ENCODE results near the gene BRD1. TPM values are rescaled to one million over a fixed set of nuclear protein-coding genes. Genes with fewer than 3 reads are reported as not detected.
A peak's percentile ranks its signal among the peaks of the same experiment; 100 is the strongest.

BRD1 gene
- total and polyA plus RNA-seq, 9 of the 15 experiments (the other 6 are each of a cell fraction or from before 2014, with no cell fraction given) = 0.42 to 17.6 (median 5.5) TPM

DNA sequence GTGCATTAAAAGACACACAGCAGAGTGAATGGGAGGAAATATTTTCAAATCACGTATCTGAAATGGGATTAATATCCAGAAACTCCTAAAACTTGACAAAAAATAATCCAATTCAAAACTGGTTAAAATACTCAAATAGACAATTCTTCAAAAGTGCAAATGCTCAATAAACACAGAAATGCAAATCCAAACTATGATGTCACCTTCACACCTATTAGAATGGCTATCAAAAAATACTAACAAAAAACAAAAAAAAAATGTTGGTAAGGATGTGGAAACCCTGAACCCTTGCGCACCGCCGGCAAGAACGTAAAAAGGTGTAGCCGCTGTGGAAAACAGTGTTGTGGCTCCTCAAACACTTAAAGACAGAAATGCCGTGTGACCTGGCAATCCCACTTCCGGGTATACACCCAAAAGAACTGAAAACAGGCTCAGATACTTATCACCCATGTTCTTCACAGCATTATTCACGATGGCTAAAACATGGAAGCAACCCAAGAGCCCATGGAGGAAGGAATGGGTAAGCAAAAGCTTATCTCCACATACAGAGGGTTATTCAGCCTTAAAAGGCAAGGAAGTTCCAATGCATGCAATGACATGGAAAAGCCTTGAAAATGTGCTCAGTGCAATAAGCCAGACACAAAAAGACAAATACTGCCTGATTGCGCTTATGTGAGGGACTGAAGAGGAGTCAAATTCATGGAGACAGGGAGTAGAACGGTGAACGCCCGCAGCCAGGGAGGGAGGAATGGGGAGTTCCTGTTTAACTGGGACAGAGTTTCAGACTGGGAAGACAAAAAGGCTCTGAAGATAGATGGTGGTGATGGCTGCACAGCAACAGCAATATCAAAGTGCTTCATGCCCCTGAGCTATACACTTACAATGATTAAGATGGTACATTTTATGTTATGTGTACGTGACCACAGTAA, 19.6 kb downstream of the BRD1 start (continued):
- TF ChIP-seq FOXP4 (CRISPR knock-in tag; IDR thresholded peaks at IDR 0.05; ENCODE audit: borderline replicate concordance) (0 out of 2 replicates have a peak, but pooled peaks have one; percentile 44), BRCA1 (IDR thresholded peaks at IDR 0.05) (no peak), BRCA1 (CRISPR knock-in tag; IDR thresholded peaks at IDR 0.05) (no peak), IRF2 (CRISPR knock-in tag; IDR thresholded peaks at IDR 0.05) (no peak), THRB (CRISPR knock-in tag; conservative IDR thresholded peaks at IDR 0.05) (no peak), ZNF143 (CRISPR knock-in tag; IDR thresholded peaks at IDR 0.05) (no peak), ZNF23 (CRISPR knock-in tag; IDR thresholded peaks at IDR 0.05) (no peak), PRMT5 (CRISPR knock-in tag; IDR thresholded peaks at IDR 0.05) (no peak), EZH2 (IDR thresholded peaks at IDR 0.05; ENCODE audit: borderline replicate concordance, low read depth, low read length) (no peak), CBX5 (IDR thresholded peaks at IDR 0.05; ENCODE audit: borderline replicate concordance, low read depth) (no peak), RBFOX2 (IDR thresholded peaks at IDR 0.05; ENCODE audit: low read depth, low read length) (no peak), POLR2H (tag; IDR thresholded peaks at IDR 0.05; ENCODE audit: low read depth) (no peak), RCOR1 (IDR thresholded peaks at IDR 0.05; ENCODE audit: borderline replicate concordance in 1 of 2, low read depth in 2 of 2, low read length in 2 of 2) (no peak; a peak in 3 of 4 replicates), CXXC5 (CRISPR knock-in tag; IDR thresholded peaks at IDR 0.05) (peak; percentile 41; the same call in 1 of the 2 replicates), ZBTB7A (IDR thresholded peaks at IDR 0.05; ENCODE audit: borderline replicate concordance, control insufficient read depth, low read depth, low read length) (no peak), TAF9B (IDR thresholded peaks at IDR 0.05; ENCODE audit: partially characterized antibody) (peak; percentile 36), HMBOX1 (IDR thresholded peaks at IDR 0.05) (no peak), FOXA1 (IDR thresholded peaks at IDR 0.05; ENCODE audit: borderline replicate concordance) (no peak), KAT7 (CRISPR knock-in tag; IDR thresholded peaks at IDR 0.05; ENCODE audit: borderline replicate concordance) (no peak)
- TF ChIP-seq, protein P1, sequence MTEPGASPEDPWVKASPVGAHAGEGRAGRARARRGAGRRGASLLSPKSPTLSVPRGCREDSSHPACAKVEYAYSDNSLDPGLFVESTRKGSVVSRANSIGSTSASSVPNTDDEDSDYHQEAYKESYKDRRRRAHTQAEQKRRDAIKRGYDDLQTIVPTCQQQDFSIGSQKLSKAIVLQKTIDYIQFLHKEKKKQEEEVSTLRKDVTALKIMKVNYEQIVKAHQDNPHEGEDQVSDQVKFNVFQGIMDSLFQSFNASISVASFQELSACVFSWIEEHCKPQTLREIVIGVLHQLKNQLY (CRISPR knock-in tag; conservative IDR thresholded peaks at IDR 0.05) = no peak
- TF ChIP-seq, protein P2, sequence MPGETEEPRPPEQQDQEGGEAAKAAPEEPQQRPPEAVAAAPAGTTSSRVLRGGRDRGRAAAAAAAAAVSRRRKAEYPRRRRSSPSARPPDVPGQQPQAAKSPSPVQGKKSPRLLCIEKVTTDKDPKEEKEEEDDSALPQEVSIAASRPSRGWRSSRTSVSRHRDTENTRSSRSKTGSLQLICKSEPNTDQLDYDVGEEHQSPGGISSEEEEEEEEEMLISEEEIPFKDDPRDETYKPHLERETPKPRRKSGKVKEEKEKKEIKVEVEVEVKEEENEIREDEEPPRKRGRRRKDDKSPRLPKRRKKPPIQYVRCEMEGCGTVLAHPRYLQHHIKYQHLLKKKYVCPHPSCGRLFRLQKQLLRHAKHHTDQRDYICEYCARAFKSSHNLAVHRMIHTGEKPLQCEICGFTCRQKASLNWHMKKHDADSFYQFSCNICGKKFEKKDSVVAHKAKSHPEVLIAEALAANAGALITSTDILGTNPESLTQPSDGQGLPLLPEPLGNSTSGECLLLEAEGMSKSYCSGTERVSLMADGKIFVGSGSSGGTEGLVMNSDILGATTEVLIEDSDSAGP (CRISPR knock-in tag; IDR thresholded peaks at IDR 0.05) = no peak

All from K562 (cell line).